GM23338 (cell line): Measurements from ENCODE around the gene RAB6A. TPM values are rescaled to one million over a fixed set of nuclear protein-coding genes. Genes with fewer than 3 reads are reported as not detected.

Experiments used
- ATAC-seq: fragments of 200-7000 bp; cut with Tn5 transposase; 3 replicates; pipeline ENCODE4 v1.9.1; 2020
- DNase-seq: peaks from one replicate; pipeline ENCODE4 v3.0.0-alpha.2; 2015; ENCODE audit warnings: low spot score
- H2AFZ ChIP-seq: fragments of 200-600 bp; sonication (generic); 2 replicates; pipeline ENCODE4 v1.8.0; 2016; ENCODE audit warnings: antibody characterized with exemption, mild to moderate bottlenecking, moderate library complexity
- H3F3A ChIP-seq: fragments of 200-600 bp; sonication (generic); replicated peaks from 2 replicates; pipeline ENCODE4 v1.8.0; 2017; ENCODE audit warnings: antibody characterized with exemption, mixed run types, low read depth
- H3K27ac ChIP-seq: fragments of 200-600 bp; sonication (generic); 2 replicates; pipeline ENCODE4 v1.6.1; 2016; ENCODE audit warnings: low read depth
- H3K27me3 ChIP-seq: fragments of 200-600 bp; sonication (generic); 2 replicates; pipeline ENCODE4 v1.8.0; 2016; ENCODE audit warnings: mild to moderate bottlenecking, mixed run types, moderate library complexity; ENCODE audit not compliant: insufficient read depth
- H3K36me3 ChIP-seq: fragments of 200-600 bp; sonication (generic); 2 replicates; pipeline ENCODE4 v1.8.0; 2016; ENCODE audit warnings: mild to moderate bottlenecking; ENCODE audit not compliant: insufficient read depth
- H3K4me1 ChIP-seq: fragments of 200-600 bp; sonication (generic); 2 replicates; pipeline ENCODE4 v1.8.0; 2016; ENCODE audit warnings: mild to moderate bottlenecking, moderate library complexity; ENCODE audit not compliant: insufficient read depth
- H3K4me2 ChIP-seq: fragments of 200-600 bp; sonication (generic); 2 replicates; pipeline ENCODE4 v1.7.1; 2017; ENCODE audit warnings: mixed run types
- H3K4me3 ChIP-seq: fragments of 200-600 bp; sonication (generic); 2 replicates; pipeline ENCODE4 v1.6.1; 2016; ENCODE audit warnings: mixed run types
- H3K79me2 ChIP-seq: fragments of 200-600 bp; sonication (generic); replicated peaks from 2 replicates; pipeline ENCODE4 v1.8.0; 2017; ENCODE audit warnings: mild to moderate bottlenecking; ENCODE audit not compliant: insufficient read depth
- H3K9me2 ChIP-seq: fragments of 200-600 bp; sonication (generic); 2 replicates; pipeline ENCODE4 v1.8.0; 2017; ENCODE audit not compliant: insufficient read depth
- H4K20me1 ChIP-seq: fragments of 200-600 bp; sonication (generic); replicated peaks from 2 replicates; pipeline ENCODE4 v1.8.0; 2017; ENCODE audit warnings: mild to moderate bottlenecking; ENCODE audit not compliant: insufficient read depth
- H3K27ac Mint-ChIP-seq: 2 replicates; pipeline ENCODE4 v1.8.0; 2020; ENCODE audit warnings: inconsistent platforms, mild to moderate bottlenecking, moderate library complexity, mixed read lengths
- H3K27me3 Mint-ChIP-seq: 3 replicates; pipeline ENCODE4 v1.8.0; 2022; ENCODE audit warnings: low read depth, mild to moderate bottlenecking, moderate library complexity, mixed read lengths, inconsistent platforms; ENCODE audit not compliant: insufficient read depth, poor library complexity
- H3K36me3 Mint-ChIP-seq: 3 replicates; pipeline ENCODE4 v1.8.0; 2021; ENCODE audit warnings: low read depth, mild to moderate bottlenecking, inconsistent platforms, moderate library complexity, mixed read lengths
- H3K4me1 Mint-ChIP-seq: 3 replicates; pipeline ENCODE4 v1.8.0; 2020; ENCODE audit warnings: mild to moderate bottlenecking, inconsistent platforms, mixed read lengths
- H3K4me3 Mint-ChIP-seq: 3 replicates; pipeline ENCODE4 v1.8.0; 2021; ENCODE audit warnings: moderate library complexity, mild to moderate bottlenecking, inconsistent platforms, mixed read lengths
- H3K9me3 Mint-ChIP-seq: 3 replicates; pipeline ENCODE4 v1.8.0; 2020; ENCODE audit warnings: moderate library complexity, mild to moderate bottlenecking, inconsistent platforms, mixed read lengths
- CREB1 ChIP-seq: fragments of 250-450 bp; sonication (Bioruptor Pico); IDR thresholded peaks from 2 replicates; pipeline ENCODE4 v1.5.0; 2020; ENCODE audit warnings: low read depth, mild to moderate bottlenecking, moderate library complexity
- EZH2 ChIP-seq: fragments of 200-600 bp; sonication (generic); IDR thresholded peaks from one replicate; pipeline ENCODE4 v1.8.0; 2017; ENCODE audit warnings: antibody characterized with exemption, mild to moderate bottlenecking, low read depth; ENCODE audit not compliant: unreplicated experiment
- EZH2phosphoT487 ChIP-seq: fragments of 200-600 bp; sonication (generic); IDR thresholded peaks from one replicate; pipeline ENCODE4 v1.8.1; 2018; ENCODE audit warnings: antibody characterized with exemption; ENCODE audit not compliant: unreplicated experiment
- NANOG ChIP-seq: IDR thresholded peaks from 2 replicates; pipeline ENCODE4 v1.6.1; 2016; ENCODE audit warnings: antibody characterized with exemption, borderline replicate concordance
- POLR2AphosphoS5 ChIP-seq: IDR thresholded peaks from 2 replicates; pipeline ENCODE4 v1.6.1; 2016; ENCODE audit warnings: antibody characterized with exemption, low read depth
- ZNF331 ChIP-seq: fragments of 250-450 bp; sonication (Bioruptor Pico); IDR thresholded peaks from 2 replicates; pipeline ENCODE4 v1.5.0; 2020; ENCODE audit warnings: low read depth, mild to moderate bottlenecking, moderate library complexity
- polyA plus RNA-seq: library from polyadenylated mRNA; unstranded; fragments of >200 nt; fragmentation: Nextera tagmentation; extraction: Ambion mirVana; gene quantifications from 2 replicates; pipeline ENCODE4 v1.2.1, GENCODE V29; 2016
- total RNA-seq: library from RNA; depleted of rRNA; stranded (reverse); fragments of >200 nt; shearing (Covaris generic); gene quantifications from 2 replicates; pipeline ENCODE4 v1.2.3, GENCODE V29; 2014
- TF ChIP-seq, protein P1 (sequence below), 2 experiments: fragments of 200-600 bp in 1 of 2; sonication (generic) in 1 of 2; conservative IDR thresholded peaks; 2 replicates each; pipeline versions ENCODE4 v1.5.1 to v1.6.1; 2016 to 2017; ENCODE audit warnings: antibody characterized with exemption in 2 of 2, low read depth in 2 of 2, mild to moderate bottlenecking in 2 of 2, moderate library complexity in 1 of 2
- TF ChIP-seq, protein P2 (sequence below): IDR thresholded peaks from one replicate; pipeline ENCODE4 v1.6.1; 2018; ENCODE audit warnings: antibody characterized with exemption; ENCODE audit not compliant: unreplicated experiment

Gene RAB6A
- total and polyA plus RNA-seq, 2 experiments from 2014 or later, result 61.1 to 127 TPM

DNA sequence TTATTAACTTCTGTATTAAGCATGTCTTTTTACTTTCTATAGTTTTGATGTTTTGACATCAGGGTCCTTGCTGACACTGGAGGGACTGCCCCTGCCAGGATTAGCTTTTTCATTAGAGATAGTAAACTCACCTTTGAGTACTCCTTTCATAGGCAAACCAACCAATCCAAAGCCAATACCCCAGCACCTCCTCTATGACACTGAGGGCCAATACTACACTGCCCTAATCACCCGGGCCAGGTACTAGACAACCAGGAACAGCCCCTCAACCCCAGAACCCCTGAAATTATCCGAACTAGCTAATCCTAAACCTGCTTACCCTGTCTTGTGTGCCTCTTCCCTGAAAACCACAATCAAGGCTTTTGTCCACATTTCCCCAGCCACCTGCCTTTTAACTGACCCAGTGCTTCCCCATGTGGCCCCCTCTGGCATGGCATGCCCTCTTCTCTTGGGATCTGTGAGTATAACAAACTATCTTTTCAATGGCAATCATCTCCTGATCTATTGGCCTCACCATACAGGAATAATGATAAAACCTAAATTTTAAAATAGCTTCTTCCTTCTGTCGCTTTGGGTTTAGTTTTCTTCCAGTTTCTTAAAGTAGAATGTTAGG, 31.2 kb downstream of the RAB6A start:
- ATAC-seq (peak; percentile 98), DNase-seq (peak; percentile 86)
- Mint-ChIP-seq H3K4me1 (peaks cover 5% of the 10 kb centered on the region), H3K27ac (peak overlapping the region; percentile 28; the same call in 1 of the 2 replicates), H3K27me3 (peaks cover 5% of the 10 kb centered on the region), H3K36me3 (peaks cover 37% of the 10 kb centered on the region), H3K9me3 (peaks cover 12% of the 10 kb centered on the region), H3K4me3 (no peak overlapping the region)
- H4K20me1 ChIP-seq, result peaks cover 18% of the 10 kb centered on the region; the same call in 1 of the 2 replicates
- no peak for TF ChIP-seq EZH2phosphoT487
- TF ChIP-seq, protein P1, sequence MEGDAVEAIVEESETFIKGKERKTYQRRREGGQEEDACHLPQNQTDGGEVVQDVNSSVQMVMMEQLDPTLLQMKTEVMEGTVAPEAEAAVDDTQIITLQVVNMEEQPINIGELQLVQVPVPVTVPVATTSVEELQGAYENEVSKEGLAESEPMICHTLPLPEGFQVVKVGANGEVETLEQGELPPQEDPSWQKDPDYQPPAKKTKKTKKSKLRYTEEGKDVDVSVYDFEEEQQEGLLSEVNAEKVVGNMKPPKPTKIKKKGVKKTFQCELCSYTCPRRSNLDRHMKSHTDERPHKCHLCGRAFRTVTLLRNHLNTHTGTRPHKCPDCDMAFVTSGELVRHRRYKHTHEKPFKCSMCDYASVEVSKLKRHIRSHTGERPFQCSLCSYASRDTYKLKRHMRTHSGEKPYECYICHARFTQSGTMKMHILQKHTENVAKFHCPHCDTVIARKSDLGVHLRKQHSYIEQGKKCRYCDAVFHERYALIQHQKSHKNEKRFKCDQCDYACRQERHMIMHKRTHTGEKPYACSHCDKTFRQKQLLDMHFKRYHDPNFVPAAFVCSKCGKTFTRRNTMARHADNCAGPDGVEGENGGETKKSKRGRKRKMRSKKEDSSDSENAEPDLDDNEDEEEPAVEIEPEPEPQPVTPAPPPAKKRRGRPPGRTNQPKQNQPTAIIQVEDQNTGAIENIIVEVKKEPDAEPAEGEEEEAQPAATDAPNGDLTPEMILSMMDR (conservative IDR thresholded peaks at IDR 0.05; ENCODE audit: low read depth in 2 of 2), result peak; percentile 66 to 77
- no peaks in the 10 kb centered on the region for H3F3A ChIP-seq
- H3K27ac ChIP-seq, result no peak overlapping the region
- no peak overlapping the region for H3K4me3 ChIP-seq
- H3K4me1 ChIP-seq, result no peaks in the 10 kb centered on the region
- H3K27me3 ChIP-seq, result no peaks in the 10 kb centered on the region
- H3K9me2 ChIP-seq, result no peaks in the 10 kb centered on the region; the same call in 1 of the 2 replicates
- no peak overlapping the region for H3K4me2 ChIP-seq
- H3K36me3 ChIP-seq, result no peaks in the 10 kb centered on the region
- peaks cover 47% of the 10 kb centered on the region for H3K79me2 ChIP-seq
- H2AFZ ChIP-seq, result no peak overlapping the region

DNA sequence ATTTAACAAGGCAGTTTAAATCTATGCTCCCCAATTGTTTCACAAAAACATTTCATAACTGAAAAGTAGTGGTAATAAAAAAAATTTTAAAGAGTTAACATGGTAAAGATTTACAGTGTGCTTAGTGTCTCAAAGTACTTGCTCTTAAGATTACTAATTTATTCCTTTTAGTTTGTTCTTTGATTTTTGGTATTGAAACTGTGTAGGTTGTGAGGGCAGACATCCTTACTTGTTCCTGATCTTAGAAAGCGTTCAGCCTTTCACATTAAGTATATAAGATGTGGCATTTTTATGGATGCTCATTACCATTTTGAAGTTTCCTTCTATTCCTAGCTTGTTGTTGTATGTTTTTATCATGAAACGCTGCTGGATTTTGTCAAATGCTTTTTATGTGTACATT, 32.9 kb downstream of the RAB6A start:
- H3K27me3 ChIP-seq, result no peaks in the 10 kb centered on the region
- no peaks in the 10 kb centered on the region for H3K9me2 ChIP-seq
- ATAC-seq (no peak), DNase-seq (no peak)
- no peak overlapping the region for H2AFZ ChIP-seq
- H3K4me1 ChIP-seq, result no peaks in the 10 kb centered on the region
- H3K27ac ChIP-seq, result no peak overlapping the region
- no peaks in the 10 kb centered on the region for H3K36me3 ChIP-seq
- H3K36me3 Mint-ChIP-seq, result peaks cover 26% of the 10 kb centered on the region
- peaks cover 7% of the 10 kb centered on the region; the same call in 1 of the 2 replicates for H4K20me1 ChIP-seq
- H3K9me3 Mint-ChIP-seq, result no peaks in the 10 kb centered on the region; the same call in 2 of the 3 replicates
- H3K4me2 ChIP-seq, result no peak overlapping the region
- H3F3A ChIP-seq, result no peaks in the 10 kb centered on the region
- H3K4me3 Mint-ChIP-seq, result no peak overlapping the region
- peaks cover 5% of the 10 kb centered on the region for H3K4me1 Mint-ChIP-seq
- H3K27ac Mint-ChIP-seq, result no peak overlapping the region
- peaks cover 3% of the 10 kb centered on the region for H3K27me3 Mint-ChIP-seq
- peaks cover 45% of the 10 kb centered on the region for H3K79me2 ChIP-seq
- no peak overlapping the region for H3K4me3 ChIP-seq
- no peak for TF ChIP-seq NANOG
- TF ChIP-seq ZNF331 (CRISPR knock-in tag), result no peak
- TF ChIP-seq CREB1 (CRISPR knock-in tag), result no peak
- TF ChIP-seq POLR2AphosphoS5, result no peak
- TF ChIP-seq EZH2, result no peak
- TF ChIP-seq, protein P1 (conservative IDR thresholded peaks at IDR 0.05; ENCODE audit: low read depth in 2 of 2), result no peak
- TF ChIP-seq, protein P2, sequence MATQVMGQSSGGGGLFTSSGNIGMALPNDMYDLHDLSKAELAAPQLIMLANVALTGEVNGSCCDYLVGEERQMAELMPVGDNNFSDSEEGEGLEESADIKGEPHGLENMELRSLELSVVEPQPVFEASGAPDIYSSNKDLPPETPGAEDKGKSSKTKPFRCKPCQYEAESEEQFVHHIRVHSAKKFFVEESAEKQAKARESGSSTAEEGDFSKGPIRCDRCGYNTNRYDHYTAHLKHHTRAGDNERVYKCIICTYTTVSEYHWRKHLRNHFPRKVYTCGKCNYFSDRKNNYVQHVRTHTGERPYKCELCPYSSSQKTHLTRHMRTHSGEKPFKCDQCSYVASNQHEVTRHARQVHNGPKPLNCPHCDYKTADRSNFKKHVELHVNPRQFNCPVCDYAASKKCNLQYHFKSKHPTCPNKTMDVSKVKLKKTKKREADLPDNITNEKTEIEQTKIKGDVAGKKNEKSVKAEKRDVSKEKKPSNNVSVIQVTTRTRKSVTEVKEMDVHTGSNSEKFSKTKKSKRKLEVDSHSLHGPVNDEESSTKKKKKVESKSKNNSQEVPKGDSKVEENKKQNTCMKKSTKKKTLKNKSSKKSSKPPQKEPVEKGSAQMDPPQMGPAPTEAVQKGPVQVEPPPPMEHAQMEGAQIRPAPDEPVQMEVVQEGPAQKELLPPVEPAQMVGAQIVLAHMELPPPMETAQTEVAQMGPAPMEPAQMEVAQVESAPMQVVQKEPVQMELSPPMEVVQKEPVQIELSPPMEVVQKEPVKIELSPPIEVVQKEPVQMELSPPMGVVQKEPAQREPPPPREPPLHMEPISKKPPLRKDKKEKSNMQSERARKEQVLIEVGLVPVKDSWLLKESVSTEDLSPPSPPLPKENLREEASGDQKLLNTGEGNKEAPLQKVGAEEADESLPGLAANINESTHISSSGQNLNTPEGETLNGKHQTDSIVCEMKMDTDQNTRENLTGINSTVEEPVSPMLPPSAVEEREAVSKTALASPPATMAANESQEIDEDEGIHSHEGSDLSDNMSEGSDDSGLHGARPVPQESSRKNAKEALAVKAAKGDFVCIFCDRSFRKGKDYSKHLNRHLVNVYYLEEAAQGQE, result no peak
